ENCODE data around the gene BBS1. TPM values are rescaled to one million over a fixed set of nuclear protein-coding genes. Genes with fewer than 3 reads are reported as not detected.

BBS1 gene
- total RNA-seq, 4 donors from 2014 or later: 83.2 to 200 (median 165) TPM

GRCh38 chr11:66554602-66555001, 44.2 kb downstream of the BBS1 start:
- no peak overlapping the region for H3K4me3 ChIP-seq (replicated peaks in 1 of 3)
- no peaks in the 10 kb centered on the region for H3K36me3 ChIP-seq
- H3K27me3 ChIP-seq: no peaks in the 10 kb centered on the region
- peaks cover 8 to 13% of the 10 kb centered on the region in 2 donors for H3K4me1 ChIP-seq
- no peak for DNase-seq
- H3K27ac ChIP-seq: no peak overlapping the region
- H3K9me3 ChIP-seq: no peaks in the 10 kb centered on the region
- no peak for TF ChIP-seq CTCF (IDR thresholded peaks at IDR 0.05)
- TF ChIP-seq POLR2A (IDR thresholded peaks at IDR 0.05): no peak
- WGBS, 2 donors: 80 to 83% methylated on average over 5 of the region's 5 CpGs
- intact Hi-C loops (cut with DNase I): no loop called here

GRCh38 chr11:66555416-66555815, 45.0 kb downstream of the BBS1 start:
- intact Hi-C loops (cut with DNase I): no loop called here
- Histone ChIP-seq H3K36me3 (no peaks in the 10 kb centered on the region), H3K9me3 (no peaks in the 10 kb centered on the region), H3K27me3 (no peaks in the 10 kb centered on the region), H3K4me1 (peaks cover 8 to 13% of the 10 kb centered on the region in 2 donors), H3K27ac (no peak overlapping the region), H3K4me3 (replicated peaks in 1 of 3) (no peak overlapping the region)
- no peak for DNase-seq
- 87 to 89% methylated on average over 3 of the region's 3 CpGs for WGBS, 2 donors
- TF ChIP-seq CTCF (IDR thresholded peaks at IDR 0.05) (no peak), POLR2A (IDR thresholded peaks at IDR 0.05) (no peak)

- no peaks in the 10 kb centered on the region for H3K9me3 ChIP-seq
- peaks cover 8 to 13% of the 10 kb centered on the region in 2 donors for H3K4me1 ChIP-seq
- no peak overlapping the region for H3K27ac ChIP-seq
- peak; percentile 69 to 75 for DNase-seq
- TF ChIP-seq CTCF (IDR thresholded peaks at IDR 0.05) (no peak), POLR2A (IDR thresholded peaks at IDR 0.05) (no peak)
- WGBS, 2 donors: 51 to 63% methylated on average over 5 to 6 of the region's 7 CpGs
- no peak overlapping the region for H3K4me3 ChIP-seq (replicated peaks in 1 of 3)
- H3K36me3 ChIP-seq: no peaks in the 10 kb centered on the region
- intact Hi-C loops (cut with DNase I): no loop called here
- no peaks in the 10 kb centered on the region for H3K27me3 ChIP-seq
Observed at GRCh38 chr11:66556086-66556485, 45.7 kb downstream of the BBS1 start.

- Histone ChIP-seq H3K27me3 (no peaks in the 10 kb centered on the region), H3K4me1 (peaks cover 8 to 13% of the 10 kb centered on the region in 2 donors), H3K9me3 (no peaks in the 10 kb centered on the region), H3K4me3 (replicated peaks in 1 of 3) (no peak overlapping the region), H3K36me3 (no peaks in the 10 kb centered on the region), H3K27ac (no peak overlapping the region)
- TF ChIP-seq CTCF (IDR thresholded peaks at IDR 0.05) (no peak), POLR2A (IDR thresholded peaks at IDR 0.05) (no peak)
- no peak for DNase-seq
- WGBS, 2 donors: 90 to 93% methylated on average over 22 to 24 of the region's 24 CpGs
- intact Hi-C loops (cut with DNase I): no loop called here
Observed at GRCh38 chr11:66557733-66558326, 47.4 kb downstream of the BBS1 start.

- intact Hi-C loops (cut with DNase I): no loop called here
- H3K36me3 ChIP-seq: no peaks in the 10 kb centered on the region
- no peak overlapping the region for H3K27ac ChIP-seq
- H3K4me1 ChIP-seq: peaks cover 8 to 13% of the 10 kb centered on the region in 2 donors
- DNase-seq: peak; percentile 39 to 49
- TF ChIP-seq POLR2A (IDR thresholded peaks at IDR 0.05) (no peak), CTCF (IDR thresholded peaks at IDR 0.05) (no peak)
- no peak overlapping the region for H3K4me3 ChIP-seq (replicated peaks in 1 of 3)
- no peaks in the 10 kb centered on the region for H3K27me3 ChIP-seq
- H3K9me3 ChIP-seq: no peaks in the 10 kb centered on the region
- 15% methylated on average over 23 to 37 of the region's 50 CpGs for WGBS, 2 donors
Observed at GRCh38 chr11:66559142-66559865, 48.9 kb downstream of the BBS1 start.
